Mesothelial cell of epicardium (in vitro differentiated cells): ENCODE measurements around the gene ADARB2. TPM values are rescaled to one million over a fixed set of nuclear protein-coding genes. Genes with fewer than 3 reads are reported as not detected.
"Not testable (repeated sequence)": the region's sequence is repeated elsewhere in the genome, so short reads cannot be mapped to it uniquely, and the experiment has no call there.

Experiments
- DNase-seq, 2 experiments: peaks; one replicate each; pipeline ENCODE4 v3.0.0; 2021; ENCODE audit warnings: low spot score in 2 of 2; ENCODE audit not compliant: unreplicated experiment in 2 of 2
- H3K27ac Mint-ChIP-seq: 2 replicates; pipeline ENCODE4 v1.8.0; 2021; ENCODE audit warnings: mixed read lengths
- H3K27me3 Mint-ChIP-seq: 2 replicates; pipeline ENCODE4 v1.8.0; 2021; ENCODE audit warnings: low read depth, mixed read lengths
- H3K36me3 Mint-ChIP-seq: 2 replicates; pipeline ENCODE4 v1.8.0; 2021; ENCODE audit warnings: mixed read lengths
- H3K4me1 Mint-ChIP-seq: 2 replicates; pipeline ENCODE4 v1.8.0; 2021; ENCODE audit warnings: mixed read lengths
- H3K4me3 Mint-ChIP-seq: 2 replicates; pipeline ENCODE4 v1.8.0; 2021; ENCODE audit warnings: mild to moderate bottlenecking, moderate library complexity, mixed read lengths
- H3K9me3 Mint-ChIP-seq: 2 replicates; pipeline ENCODE4 v1.8.0; 2021; ENCODE audit warnings: mixed read lengths
- total RNA-seq: library from RNA; stranded (reverse); gene quantifications from 3 replicates; pipeline ENCODE4 v1.2.1, GENCODE V29; 2021
- TF ChIP-seq, protein P1 (sequence below): fragments of 200-600 bp; sonication (generic); IDR thresholded peaks from one replicate; pipeline ENCODE4 v1.5.0; 2021; ENCODE audit warnings: antibody characterized with exemption; ENCODE audit not compliant: unreplicated experiment

ADARB2 gene
- total RNA-seq, 1 donor from 2014 or later = 0.38 TPM

DNA sequence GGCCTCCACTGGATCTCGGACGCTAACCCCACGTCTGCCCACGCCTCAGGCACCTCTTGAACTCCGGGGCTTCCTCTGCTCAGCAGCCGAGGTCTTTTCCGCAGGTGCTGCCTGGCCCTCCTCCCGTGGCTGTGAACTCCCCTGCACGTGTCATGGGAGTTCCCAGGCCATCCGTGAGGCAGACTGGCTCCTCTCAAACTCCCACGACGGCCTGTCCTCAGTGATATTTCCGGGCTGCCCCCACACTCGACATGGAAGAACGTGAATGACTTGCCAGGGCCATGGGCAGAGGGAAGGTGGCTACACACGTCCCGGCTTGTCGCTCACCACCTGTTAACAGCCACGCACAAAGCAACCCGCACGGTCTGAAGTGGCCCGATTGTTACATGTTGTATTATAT, 110.9 kb downstream of the ADARB2 start:
- TF ChIP-seq, protein P1, sequence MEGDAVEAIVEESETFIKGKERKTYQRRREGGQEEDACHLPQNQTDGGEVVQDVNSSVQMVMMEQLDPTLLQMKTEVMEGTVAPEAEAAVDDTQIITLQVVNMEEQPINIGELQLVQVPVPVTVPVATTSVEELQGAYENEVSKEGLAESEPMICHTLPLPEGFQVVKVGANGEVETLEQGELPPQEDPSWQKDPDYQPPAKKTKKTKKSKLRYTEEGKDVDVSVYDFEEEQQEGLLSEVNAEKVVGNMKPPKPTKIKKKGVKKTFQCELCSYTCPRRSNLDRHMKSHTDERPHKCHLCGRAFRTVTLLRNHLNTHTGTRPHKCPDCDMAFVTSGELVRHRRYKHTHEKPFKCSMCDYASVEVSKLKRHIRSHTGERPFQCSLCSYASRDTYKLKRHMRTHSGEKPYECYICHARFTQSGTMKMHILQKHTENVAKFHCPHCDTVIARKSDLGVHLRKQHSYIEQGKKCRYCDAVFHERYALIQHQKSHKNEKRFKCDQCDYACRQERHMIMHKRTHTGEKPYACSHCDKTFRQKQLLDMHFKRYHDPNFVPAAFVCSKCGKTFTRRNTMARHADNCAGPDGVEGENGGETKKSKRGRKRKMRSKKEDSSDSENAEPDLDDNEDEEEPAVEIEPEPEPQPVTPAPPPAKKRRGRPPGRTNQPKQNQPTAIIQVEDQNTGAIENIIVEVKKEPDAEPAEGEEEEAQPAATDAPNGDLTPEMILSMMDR = no peak
- Mint-ChIP-seq H3K27ac (no peak overlapping the region), H3K9me3 (no peaks in the 10 kb centered on the region), H3K4me3 (no peak overlapping the region), H3K4me1 (peaks cover 3% of the 10 kb centered on the region), H3K27me3 (peaks cover 6% of the 10 kb centered on the region), H3K36me3 (no peaks in the 10 kb centered on the region)
- no peak for DNase-seq

DNA sequence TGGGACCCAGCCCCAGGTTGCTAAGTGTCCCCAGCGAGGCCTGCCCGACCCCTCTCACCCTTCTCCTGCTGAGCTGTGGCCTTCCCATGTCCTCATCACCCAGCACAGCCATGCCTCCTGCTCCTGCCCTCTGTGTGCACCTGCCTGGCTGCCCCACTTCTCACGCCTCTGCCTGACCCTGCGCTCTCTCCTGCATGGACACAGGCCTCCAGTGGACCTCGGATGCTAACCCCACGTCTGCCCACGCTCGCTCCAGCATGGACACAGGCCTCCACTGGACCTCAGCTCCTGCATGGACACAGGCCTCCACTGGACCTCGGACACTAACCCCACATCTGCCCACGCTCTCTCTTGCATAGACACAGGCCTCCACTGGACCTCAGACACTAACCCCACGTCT, 111.6 kb downstream of the ADARB2 start:
- Mint-ChIP-seq H3K4me3 (no peak overlapping the region), H3K27ac (no peak overlapping the region), H3K27me3 (peaks cover 6% of the 10 kb centered on the region), H3K9me3 (no peaks in the 10 kb centered on the region), H3K4me1 (peaks cover 3% of the 10 kb centered on the region), H3K36me3 (no peaks in the 10 kb centered on the region)
- TF ChIP-seq, protein P1 = no peak
- DNase-seq = no peak

DNA sequence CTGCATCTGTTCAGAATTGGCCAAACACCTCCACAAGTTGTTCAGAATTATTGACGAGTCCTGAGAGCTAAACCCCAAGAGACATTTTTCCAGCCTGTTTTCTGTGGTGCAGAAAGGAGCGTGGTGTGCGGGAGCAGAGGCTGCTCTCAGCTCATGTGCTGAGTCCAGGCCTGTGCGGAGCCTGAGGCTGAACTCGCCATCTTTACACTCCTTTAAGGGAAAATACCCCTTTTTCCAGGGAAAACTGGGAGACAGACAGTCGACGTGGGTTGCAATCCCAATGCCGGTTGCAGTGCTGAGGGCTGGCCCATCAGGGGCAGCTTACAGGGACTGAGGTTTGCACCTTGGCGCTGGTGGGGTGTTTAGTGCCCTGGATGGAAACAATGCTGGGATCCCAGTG, 112.2 kb downstream of the ADARB2 start:
- DNase-seq = no peak
- H3K9me3 Mint-ChIP-seq = peaks cover 1% of the 10 kb centered on the region
- no peak overlapping the region for H3K27ac Mint-ChIP-seq

DNA sequence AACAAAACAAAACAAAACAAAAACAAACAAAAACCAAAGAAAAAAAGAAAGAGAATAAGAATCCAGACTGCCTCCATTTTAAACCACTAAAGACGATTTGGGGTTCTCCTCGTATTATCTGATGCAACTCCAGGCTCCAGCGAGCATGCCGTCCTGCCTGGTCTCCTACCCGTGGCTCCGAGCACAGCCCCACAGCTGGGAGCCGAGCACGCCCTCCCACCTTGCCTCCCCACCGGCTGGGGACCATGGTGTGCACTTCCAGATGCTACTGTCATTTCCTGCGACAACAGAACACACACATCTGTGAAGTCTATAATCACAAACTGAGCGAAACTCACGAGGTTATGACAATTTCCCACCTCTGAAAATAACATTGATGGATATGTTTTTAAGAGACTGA, 113.1 kb downstream of the ADARB2 start:
- no peaks in the 10 kb centered on the region for H3K36me3 Mint-ChIP-seq
- H3K27me3 Mint-ChIP-seq = peaks cover 6% of the 10 kb centered on the region
- no peaks in the 10 kb centered on the region for H3K4me1 Mint-ChIP-seq
- H3K4me3 Mint-ChIP-seq = no peak overlapping the region
- no peak for DNase-seq
- no peak overlapping the region for H3K27ac Mint-ChIP-seq
- H3K9me3 Mint-ChIP-seq = peaks cover 4% of the 10 kb centered on the region
- TF ChIP-seq, protein P1 = no peak

More for the DNA sequence above, 112.2 kb downstream of the ADARB2 start:
- TF ChIP-seq, protein P1 = no peak
- Mint-ChIP-seq H3K4me3 (no peak overlapping the region), H3K36me3 (no peaks in the 10 kb centered on the region), H3K27me3 (peaks cover 6% of the 10 kb centered on the region), H3K4me1 (peaks cover 3% of the 10 kb centered on the region)

DNA sequence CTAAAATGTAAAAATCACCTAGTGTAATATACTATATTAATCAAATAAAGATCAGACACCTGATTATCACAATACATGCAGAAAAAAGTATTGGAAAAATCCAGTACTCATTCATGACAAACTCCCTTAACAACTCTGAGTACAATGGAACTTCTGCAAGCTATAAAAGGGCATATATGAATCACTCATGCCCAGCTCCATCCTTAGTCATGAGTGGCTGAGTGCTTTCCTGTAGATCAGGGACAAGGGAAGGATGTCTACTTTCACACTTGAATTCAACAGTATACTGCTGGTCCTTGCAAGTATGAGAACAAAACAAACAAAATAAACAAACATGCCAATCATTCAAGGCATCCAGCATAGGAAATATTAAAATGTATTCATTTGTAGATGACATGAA, 116.5 kb downstream of the ADARB2 start:
- TF ChIP-seq, protein P1 = no peak
- peaks cover 11% of the 10 kb centered on the region for H3K9me3 Mint-ChIP-seq

DNA sequence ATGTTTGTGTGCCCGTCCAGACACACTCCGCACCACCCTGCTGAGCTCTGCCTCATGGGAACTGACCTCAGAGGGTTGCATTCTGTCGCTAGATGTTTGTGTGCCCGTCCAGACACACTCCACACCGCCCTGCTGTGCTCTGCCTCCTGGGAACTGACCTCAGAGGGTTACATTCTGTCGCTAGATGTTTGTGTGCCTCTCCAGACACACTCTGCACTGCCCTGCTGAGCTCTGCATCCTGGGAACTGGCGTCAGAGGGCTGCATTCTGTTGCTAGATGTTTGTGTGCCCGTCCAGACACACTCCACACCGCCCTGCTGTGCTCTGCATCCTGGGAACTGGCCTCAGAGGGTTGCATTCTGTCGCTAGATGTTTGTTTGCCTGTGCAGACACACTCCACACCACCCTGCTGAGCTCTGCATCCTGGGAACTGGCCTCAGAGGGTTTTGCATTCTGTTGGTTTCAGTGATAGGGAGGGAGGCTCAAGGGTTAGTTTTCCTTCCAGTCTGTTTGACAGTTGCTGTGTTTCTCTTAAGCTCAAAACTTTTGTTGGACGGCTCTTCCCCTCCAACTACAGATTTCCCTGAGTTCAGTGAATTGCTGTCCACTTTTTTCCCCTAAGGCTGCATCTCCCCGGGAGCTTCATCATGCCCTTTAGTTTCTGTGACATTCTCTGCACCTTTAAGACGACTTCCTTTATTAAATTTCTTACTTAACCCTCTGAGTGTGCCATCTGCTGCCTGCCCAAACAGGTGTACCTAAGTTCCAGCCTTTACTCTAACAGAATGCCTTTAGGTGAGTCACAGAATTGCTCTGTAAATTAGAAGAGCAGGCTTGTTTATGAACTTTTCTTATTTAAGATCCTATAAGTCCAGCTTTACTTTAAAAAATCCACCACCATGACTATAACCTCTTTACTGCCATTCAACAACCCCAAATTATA, 119.7 kb downstream of the ADARB2 start:
- Mint-ChIP-seq H3K9me3 (peaks cover 11% of the 10 kb centered on the region), H3K27me3 (peaks cover 25% of the 10 kb centered on the region)
- H3K36me3 Mint-ChIP-seq, H3K4me1 Mint-ChIP-seq, H3K4me3 Mint-ChIP-seq, DNase-seq, H3K27ac Mint-ChIP-seq: not testable (repeated sequence)

More for the DNA sequence above, 116.5 kb downstream of the ADARB2 start:
- Mint-ChIP-seq H3K4me3 (no peak overlapping the region), H3K27me3 (peaks cover 22% of the 10 kb centered on the region), H3K27ac (no peak overlapping the region), H3K36me3 (no peaks in the 10 kb centered on the region), H3K4me1 (no peaks in the 10 kb centered on the region)
- DNase-seq = no peak

DNA sequence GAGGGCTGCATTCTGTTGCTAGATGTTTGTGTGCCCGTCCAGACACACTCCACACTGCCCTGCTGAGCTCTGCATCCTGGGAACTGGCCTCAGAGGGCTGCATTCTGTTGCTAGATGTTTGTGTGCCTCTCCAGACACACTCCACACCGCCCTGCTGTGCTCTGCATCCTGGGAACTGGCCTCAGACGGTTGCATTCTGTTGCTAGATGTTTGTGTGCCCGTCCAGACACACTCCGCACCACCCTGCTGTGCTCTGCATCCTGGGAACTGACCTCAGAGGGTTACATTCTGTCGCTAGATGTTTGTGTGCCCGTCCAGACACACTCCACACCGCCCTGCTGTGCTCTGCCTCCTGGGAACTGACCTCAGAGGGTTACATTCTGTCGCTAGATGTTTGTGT, 120.6 kb downstream of the ADARB2 start:
- H3K27me3 Mint-ChIP-seq = peaks cover 32% of the 10 kb centered on the region
- H3K36me3 Mint-ChIP-seq, DNase-seq, H3K4me1 Mint-ChIP-seq, H3K27ac Mint-ChIP-seq, H3K4me3 Mint-ChIP-seq: not testable (repeated sequence)
- peaks cover 11% of the 10 kb centered on the region for H3K9me3 Mint-ChIP-seq
